Cardiac fibroblast (primary cell): Measurements from ENCODE around the gene DNAJC28.
A peak's percentile ranks its signal among the peaks of the same experiment; 100 is the strongest.

Source experiments
- DNase-seq, 2 donors: peaks; one replicate each; pipeline versions ENCODE4 v3.0.0 to v3.0.0-alpha.2; 2010; ENCODE audit warnings: low read depth in 2 of 2
- H3K4me3 ChIP-seq, 2 donors: replicated peaks in 1 of 2; 1 replicate in 1 of 2; 2 replicates in 1 of 2; pipeline ENCODE4 v1.5.1; 2011; ENCODE audit warnings: low read depth in 2 of 2, low read length in 2 of 2, mild to moderate bottlenecking in 2 of 2, moderate library complexity in 1 of 2
- TF ChIP-seq, protein P1 (sequence below): IDR thresholded peaks from one replicate; pipeline ENCODE4 v1.5.1; 2011; ENCODE audit warnings: low read depth, mild to moderate bottlenecking, low read length, inconsistent platforms

DNAJC28 gene, protein sequence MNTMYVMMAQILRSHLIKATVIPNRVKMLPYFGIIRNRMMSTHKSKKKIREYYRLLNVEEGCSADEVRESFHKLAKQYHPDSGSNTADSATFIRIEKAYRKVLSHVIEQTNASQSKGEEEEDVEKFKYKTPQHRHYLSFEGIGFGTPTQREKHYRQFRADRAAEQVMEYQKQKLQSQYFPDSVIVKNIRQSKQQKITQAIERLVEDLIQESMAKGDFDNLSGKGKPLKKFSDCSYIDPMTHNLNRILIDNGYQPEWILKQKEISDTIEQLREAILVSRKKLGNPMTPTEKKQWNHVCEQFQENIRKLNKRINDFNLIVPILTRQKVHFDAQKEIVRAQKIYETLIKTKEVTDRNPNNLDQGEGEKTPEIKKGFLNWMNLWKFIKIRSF

DNA sequence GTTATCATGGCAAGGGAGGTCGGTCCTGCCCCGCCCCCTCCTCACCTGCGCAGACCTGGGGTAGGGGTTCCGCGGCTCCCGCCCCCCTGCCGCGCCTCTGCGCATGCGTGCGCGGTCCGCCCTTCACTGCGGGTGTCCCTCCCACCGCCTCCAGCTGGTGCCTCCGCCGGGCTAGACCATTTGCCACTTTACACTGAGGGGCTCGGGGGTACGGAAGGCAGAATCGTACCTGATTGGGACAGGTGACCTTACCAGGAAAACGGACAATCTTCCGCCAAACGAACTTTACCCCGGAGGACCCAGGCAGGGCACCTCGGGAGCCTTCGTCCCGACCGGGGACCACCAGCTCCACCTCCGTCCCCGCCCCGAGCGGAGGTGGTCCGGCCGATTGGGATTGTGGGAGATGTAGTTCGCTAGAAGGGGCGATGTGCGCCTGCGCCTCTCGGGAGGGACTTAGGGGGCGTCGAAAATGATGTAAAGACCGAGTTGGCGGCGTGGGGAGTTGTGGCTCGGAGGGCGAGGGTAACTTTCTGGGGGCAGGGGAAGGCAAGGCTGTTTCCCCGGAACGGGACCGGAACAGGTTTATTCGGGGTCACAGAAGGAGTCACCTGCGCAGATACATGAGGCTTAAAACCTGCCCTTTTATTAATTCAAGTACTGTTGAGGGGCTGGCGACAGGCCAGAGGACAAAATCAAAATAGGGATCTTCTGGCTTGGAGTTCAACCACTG lies at the start of gene DNAJC28:
DNAJC28 (minus strand) TSS at position 344 of the 730 bp plus-strand sequence. CDS start 2,323 bp downstream, outside the sequence.
- peak within 1 kb of the TSS; percentile 71 to 85 for H3K4me3 ChIP-seq
- peak; percentile 94 to 95 for DNase-seq
- TF ChIP-seq, protein P1, sequence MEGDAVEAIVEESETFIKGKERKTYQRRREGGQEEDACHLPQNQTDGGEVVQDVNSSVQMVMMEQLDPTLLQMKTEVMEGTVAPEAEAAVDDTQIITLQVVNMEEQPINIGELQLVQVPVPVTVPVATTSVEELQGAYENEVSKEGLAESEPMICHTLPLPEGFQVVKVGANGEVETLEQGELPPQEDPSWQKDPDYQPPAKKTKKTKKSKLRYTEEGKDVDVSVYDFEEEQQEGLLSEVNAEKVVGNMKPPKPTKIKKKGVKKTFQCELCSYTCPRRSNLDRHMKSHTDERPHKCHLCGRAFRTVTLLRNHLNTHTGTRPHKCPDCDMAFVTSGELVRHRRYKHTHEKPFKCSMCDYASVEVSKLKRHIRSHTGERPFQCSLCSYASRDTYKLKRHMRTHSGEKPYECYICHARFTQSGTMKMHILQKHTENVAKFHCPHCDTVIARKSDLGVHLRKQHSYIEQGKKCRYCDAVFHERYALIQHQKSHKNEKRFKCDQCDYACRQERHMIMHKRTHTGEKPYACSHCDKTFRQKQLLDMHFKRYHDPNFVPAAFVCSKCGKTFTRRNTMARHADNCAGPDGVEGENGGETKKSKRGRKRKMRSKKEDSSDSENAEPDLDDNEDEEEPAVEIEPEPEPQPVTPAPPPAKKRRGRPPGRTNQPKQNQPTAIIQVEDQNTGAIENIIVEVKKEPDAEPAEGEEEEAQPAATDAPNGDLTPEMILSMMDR, result no peak

DNA sequence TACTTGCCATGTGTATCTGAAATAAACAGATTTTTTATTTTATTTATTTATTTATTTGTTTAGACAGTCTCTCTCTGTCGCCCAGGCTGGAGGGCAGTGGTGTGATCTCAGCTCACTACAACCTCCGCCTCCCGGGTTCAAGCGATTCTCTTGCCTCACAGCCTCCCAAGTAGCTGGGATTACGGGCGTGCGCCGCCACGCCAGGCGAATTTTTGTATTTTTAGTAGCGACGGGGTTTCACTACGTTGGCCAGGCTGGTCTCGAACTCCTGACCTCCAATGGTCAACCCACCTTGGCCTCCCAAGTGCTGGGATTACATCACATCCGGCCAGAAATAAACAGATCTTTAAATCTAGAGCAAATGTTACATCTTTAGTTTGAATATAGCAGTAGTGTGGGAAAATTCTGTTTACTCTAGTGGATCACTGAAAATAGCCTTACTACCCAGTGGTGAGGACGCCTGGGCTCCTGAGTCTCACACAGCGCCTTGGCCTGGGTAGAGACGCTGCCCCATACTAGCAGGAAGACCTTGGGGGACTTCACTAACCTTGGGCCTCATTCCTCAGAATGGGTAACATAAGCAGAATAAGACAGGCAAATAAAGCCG lies 49.7 kb upstream of the DNAJC28 start:
- DNase-seq, result peak; percentile 18 to 37
- peak overlapping the region; percentile 64 to 92 for H3K4me3 ChIP-seq
- TF ChIP-seq, protein P1, result no peak

DNA sequence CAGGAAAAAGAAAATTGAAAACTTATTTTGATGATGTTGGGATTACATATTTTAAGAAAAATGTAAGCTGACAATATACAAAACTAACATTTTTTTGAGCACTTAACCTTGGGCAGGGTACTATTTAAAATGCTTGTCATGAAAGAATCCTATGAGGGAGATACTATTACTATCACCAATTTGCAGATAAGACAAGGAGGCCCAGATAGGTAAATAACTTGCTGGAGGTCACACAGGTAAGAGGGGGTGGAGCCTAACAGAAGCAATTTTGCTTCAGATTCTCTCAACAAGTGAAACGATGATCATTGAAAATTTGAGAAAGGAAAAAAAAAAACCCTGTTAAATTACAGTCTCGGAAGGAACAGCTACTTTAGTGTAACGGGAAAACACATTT lies 49.2 kb upstream of the DNAJC28 start:
- H3K4me3 ChIP-seq, result peak overlapping the region; percentile 64 to 92
- no peak for DNase-seq
- TF ChIP-seq, protein P1, result no peak

DNA sequence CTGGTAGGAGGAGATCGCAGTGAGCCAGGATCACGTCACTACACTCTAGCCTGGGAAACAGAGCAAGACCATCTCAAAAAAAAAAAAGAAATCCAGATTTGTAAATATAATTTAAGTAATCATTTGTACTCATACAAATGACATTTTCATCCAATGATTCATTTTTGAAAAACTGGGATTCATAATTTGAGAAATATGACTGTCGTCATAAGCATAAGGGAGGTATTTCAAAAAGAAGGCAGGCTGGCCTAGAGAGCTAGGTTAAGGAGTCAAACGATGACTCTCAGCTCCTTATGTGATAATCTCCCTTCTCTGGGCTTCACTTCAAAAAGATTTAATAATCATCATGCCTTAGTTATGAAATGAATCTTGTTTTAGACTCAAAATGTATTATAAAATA lies 48.1 kb upstream of the DNAJC28 start:
- peak; percentile 33 to 91 for DNase-seq
- H3K4me3 ChIP-seq, result no peak overlapping the region
- TF ChIP-seq, protein P1, result no peak

DNA sequence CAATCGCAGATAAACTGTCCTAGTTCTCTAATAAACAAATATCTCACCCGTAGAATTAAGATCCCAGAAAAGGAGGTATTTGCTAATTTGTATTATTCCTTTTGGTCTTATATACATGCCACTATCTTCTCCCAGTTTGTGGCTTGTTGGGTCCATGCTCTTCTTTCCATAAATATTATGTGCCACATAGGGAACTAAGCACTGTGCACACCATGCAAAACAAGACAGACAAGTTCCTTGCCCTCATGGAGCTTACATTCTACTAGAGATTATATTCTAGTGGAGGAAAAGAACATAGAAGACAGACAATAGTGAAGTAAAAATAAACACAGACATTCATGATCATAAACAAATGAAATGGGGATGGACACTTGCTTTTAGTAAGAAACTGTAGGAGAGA lies 45.7 kb upstream of the DNAJC28 start:
- no peak overlapping the region for H3K4me3 ChIP-seq
- no peak for DNase-seq
- TF ChIP-seq, protein P1, result no peak

DNA sequence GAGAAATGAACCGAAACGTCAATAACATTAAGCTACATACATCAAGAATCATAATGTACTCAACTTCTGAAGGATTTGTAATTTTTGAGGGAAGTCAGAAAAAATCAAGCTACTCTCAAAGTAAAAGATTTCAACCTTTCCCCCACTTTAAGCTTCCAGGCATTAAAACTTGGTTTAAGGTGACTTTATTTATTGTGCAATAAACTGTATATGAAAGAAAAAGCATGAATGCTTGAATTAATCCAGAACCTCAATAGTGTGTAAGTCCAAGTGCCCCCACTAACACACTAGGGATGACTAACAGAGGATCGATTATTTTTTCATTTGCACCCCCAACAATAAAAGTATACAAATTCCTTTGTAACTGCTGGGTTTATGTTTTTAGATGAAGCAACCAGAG lies 39.5 kb upstream of the DNAJC28 start:
- no peak for DNase-seq
- TF ChIP-seq, protein P1, result no peak
- H3K4me3 ChIP-seq, result no peak overlapping the region
